HepG2 (cell line): ENCODE measurements around the gene EPX. TPM values are rescaled to one million over a fixed set of nuclear protein-coding genes. Genes with fewer than 3 reads are reported as not detected.

Experiments
- ATAC-seq: fragments of 200-7000 bp; cut with Tn5 transposase; 3 replicates; pipeline ENCODE4 v1.9.1; 2020; ENCODE audit warnings: mild to moderate bottlenecking, moderate library complexity
- BruUV-seq: library from RNA; stranded (reverse); fragments of 400-500 nt; replicated peaks from 2 replicates; lab custom pipeline; 2021; lab: Mats Ljungman, UMichigan
- CTCF ChIA-PET: fragments of 300-600 bp; formaldehyde crosslinking; extraction: SDS; loops from one replicate; lab custom pipeline; 2021; ENCODE audit warnings: low total read pairs, inconsistent platforms, low intra/inter-chr PET ratio; lab: Yijun Ruan, JAX
- POLR2A ChIA-PET: fragments of 350-600 bp; sonication (Branson Sonifier 250); formaldehyde crosslinking; loops from one replicate; lab custom pipeline; 2020; ENCODE audit warnings: antibody characterized with exemption, inconsistent platforms; lab: Yijun Ruan, JAX
- DNase-seq: peaks from one replicate; pipeline ENCODE4 v3.0.0-alpha.2; 2015; ENCODE audit warnings: low spot score
- FAIRE-seq: peaks from 3 replicates; lab custom pipeline; 2011; peaks lifted over from hg19 to GRCh38; lab: Jason Lieb, UNC
- H2AFZ ChIP-seq: one replicate; pipeline ENCODE4 v1.6.1; 2011; ENCODE audit warnings: low read length, inconsistent platforms
- H3K27ac ChIP-seq: fragments of 300-600 bp; 3 replicates; pipeline ENCODE4 v1.8.0; 2011; ENCODE audit warnings: mixed run types, mild to moderate bottlenecking, mixed read lengths, low read length, inconsistent platforms; ENCODE audit not compliant: insufficient read depth; ENCODE audit errors: extremely low read length
- H3K27me3 ChIP-seq, 2 experiments: fragments of 200-600 bp in 1 of 2; 2 replicates in 1 of 2; 3 replicates in 1 of 2; pipeline versions ENCODE4 v1.6.0 to v1.8.0; 2011; ENCODE audit warnings: low read length in 2 of 2, mild to moderate bottlenecking in 2 of 2, moderate library complexity in 2 of 2, inconsistent platforms in 1 of 2; ENCODE audit not compliant: insufficient read depth in 2 of 2, control insufficient read depth in 1 of 2
- H3K36me3 ChIP-seq, 2 experiments: fragments of 200-600 bp in 1 of 2; replicated peaks in 1 of 2; 2 replicates in 1 of 2; 3 replicates in 1 of 2; pipeline versions ENCODE4 v1.5.1 to v1.8.0; 2011; ENCODE audit warnings: low read length in 2 of 2, inconsistent platforms in 1 of 2; ENCODE audit not compliant: insufficient read depth in 2 of 2, control insufficient read depth in 1 of 2
- H3K4me1 ChIP-seq: 2 replicates; pipeline ENCODE4 v1.5.1; 2012; ENCODE audit warnings: low read length, inconsistent platforms; ENCODE audit not compliant: insufficient read depth
- H3K4me2 ChIP-seq: 2 replicates; pipeline ENCODE4 v1.6.0; 2011; ENCODE audit warnings: low read depth, low read length, inconsistent platforms
- H3K4me3 ChIP-seq, 3 experiments: fragments of 200-600 bp in 1 of 3; sonication (generic), shearing (Covaris generic) in 1 of 3; replicated peaks in 1 of 3; 2 replicates each; pipeline ENCODE4 v1.5.1; 2011 to 2016; ENCODE audit warnings: low read length in 3 of 3, inconsistent platforms in 2 of 3, low read depth in 2 of 3, mild to moderate bottlenecking in 2 of 3, control low read depth in 1 of 3, mixed read lengths in 1 of 3; ENCODE audit not compliant: insufficient read depth in 1 of 3
- H3K79me2 ChIP-seq: one replicate; pipeline ENCODE4 v1.6.1; 2011; ENCODE audit warnings: low read length, inconsistent platforms; ENCODE audit not compliant: insufficient read depth
- H3K9ac ChIP-seq: 2 replicates; pipeline ENCODE4 v1.6.0; 2011; ENCODE audit warnings: mild to moderate bottlenecking, low read depth, low read length, inconsistent platforms; ENCODE audit not compliant: insufficient read depth
- H3K9me3 ChIP-seq: 2 replicates; pipeline ENCODE4 v1.5.1; 2012; ENCODE audit warnings: mild to moderate bottlenecking, low read length
- H4K20me1 ChIP-seq: 2 replicates; pipeline ENCODE4 v1.6.0; 2011; ENCODE audit warnings: inconsistent platforms, mild to moderate bottlenecking, low read length, moderate library complexity; ENCODE audit not compliant: insufficient read depth
- ATAD3A ChIP-seq: sonication (generic); formaldehyde crosslinking; IDR thresholded peaks from 2 replicates; pipeline ENCODE4 v1.4.0; 2020; ENCODE audit warnings: missing genetic modification reagents
- CEBPZ ChIP-seq: IDR thresholded peaks from 2 replicates; pipeline ENCODE4 v1.6.1; 2012; ENCODE audit warnings: low read length, improper control_type of control experiment
- FOXO1 ChIP-seq: sonication (generic); formaldehyde crosslinking; IDR thresholded peaks from 2 replicates; pipeline ENCODE4 v1.4.0; 2020; ENCODE audit warnings: missing genetic modification reagents
- HES4 ChIP-seq: sonication (generic); formaldehyde crosslinking; IDR thresholded peaks from 2 replicates; pipeline ENCODE4 v1.9.0; 2021; ENCODE audit warnings: mild to moderate bottlenecking, missing genetic modification reagents, borderline replicate concordance
- MED1 ChIP-seq: sonication (generic); formaldehyde crosslinking; IDR thresholded peaks from 2 replicates; pipeline ENCODE4 v1.4.0; 2020; ENCODE audit warnings: missing genetic modification reagents
- MYC ChIP-seq: sonication (generic); formaldehyde crosslinking; IDR thresholded peaks from 2 replicates; pipeline ENCODE4 v1.9.0; 2021; ENCODE audit warnings: missing genetic modification reagents, borderline replicate concordance
- TARDBP ChIP-seq: sonication (generic); formaldehyde crosslinking; IDR thresholded peaks from 2 replicates; pipeline ENCODE4 v1.8.0; 2022; ENCODE audit warnings: mild to moderate bottlenecking, missing genetic modification reagents
- WIZ ChIP-seq: sonication (generic); formaldehyde crosslinking; IDR thresholded peaks from 2 replicates; pipeline ENCODE4 v1.5.1; 2020; ENCODE audit warnings: mild to moderate bottlenecking, missing genetic modification reagents
- ZBED4 ChIP-seq: sonication (generic); formaldehyde crosslinking; IDR thresholded peaks from 2 replicates; pipeline ENCODE4 v1.4.0; 2020; ENCODE audit warnings: missing genetic modification reagents, borderline replicate concordance
- ZBTB10 ChIP-seq: sonication (generic); formaldehyde crosslinking; IDR thresholded peaks from 2 replicates; pipeline ENCODE4 v1.4.0; 2020; ENCODE audit warnings: missing genetic modification reagents, borderline replicate concordance
- ZGPAT ChIP-seq: IDR thresholded peaks from 2 replicates; pipeline ENCODE4 v1.6.1; 2016; ENCODE audit warnings: mild to moderate bottlenecking
- ZNF484 ChIP-seq: sonication (generic); formaldehyde crosslinking; IDR thresholded peaks from 2 replicates; pipeline ENCODE4 v1.5.1; 2020; ENCODE audit warnings: mild to moderate bottlenecking, low read depth, missing genetic modification reagents, borderline replicate concordance
- ZNF709 ChIP-seq: sonication (generic); formaldehyde crosslinking; IDR thresholded peaks from 2 replicates; pipeline ENCODE4 v1.5.0; 2020; ENCODE audit warnings: mild to moderate bottlenecking, missing genetic modification reagents
- ZNF772 ChIP-seq: sonication (generic); formaldehyde crosslinking; IDR thresholded peaks from 2 replicates; pipeline ENCODE4 v1.5.0; 2020; ENCODE audit warnings: mild to moderate bottlenecking, missing genetic modification reagents
- WGBS: methylation state at CpG from one replicate; pipeline ENCODE4 v1.1.6; 2017; ENCODE audit warnings: low lambda C conversion rate; 5-methylcytosine and 5-hydroxymethylcytosine counted together
- in situ Hi-C: cut with HindIII; loops from 2 replicates; pipeline ENCODE4 v1.10.0; 2017; ENCODE audit warnings: low pct_unique_long_range_greater_than_20kb; ENCODE audit not compliant: extremely low pct_ligation_motif_present
- intact Hi-C: fragments of 100-400 bp; cut with micrococcal nuclease; formaldehyde crosslinking; loops from one replicate; pipeline ENCODE4 v1.10.0; 2022; ENCODE audit not compliant: unreplicated experiment
- polyA plus RNA-seq, 8 experiments: library from polyadenylated mRNA; depleted of rRNA in 3 of 8; stranded (reverse) in 7 of 8; unstranded in 1 of 8; fragments of >200 nt; fragmentation: Illumina TruSeq in 4 of 8; extraction: Trizol in 4 of 8; gene quantifications; 2 replicates each; pipeline versions ENCODE4 v1.2.1 to v1.2.3, GENCODE V29; 2011 to 2016; ENCODE audit warnings: low read depth in 4 of 8, missing spikeins in 1 of 8, mixed read lengths in 1 of 8; ENCODE audit not compliant: insufficient read depth in 1 of 8
- total RNA-seq, 5 experiments: library from RNA; depleted of rRNA; stranded (reverse); fragments of >200 nt; fragmentation: Illumina TruSeq; extraction: Trizol; gene quantifications; 2 replicates each; pipeline ENCODE4 v1.2.3, GENCODE V29; 2016; ENCODE audit warnings: low read depth in 1 of 5

The EPX gene
- total and polyA plus RNA-seq, 2 of the 13 experiments (the other 11 are each of a cell fraction or from before 2014, with no cell fraction given): not detected

GRCh38 chr17:58233543-58233942 is 41.0 kb downstream of the EPX start:
- no peaks in the 10 kb centered on the region for H3K36me3 ChIP-seq
- FAIRE-seq: no peak
- no peak for ATAC-seq
- no peak overlapping the region for H3K4me3 ChIP-seq
- in situ Hi-C loops (no loop called here), intact Hi-C loops (no loop called here)
- WGBS: 32% methylated on average over 3 of the region's 3 CpGs
- DNase-seq: no peak
- ChIA-PET CTCF (no interaction called here), POLR2A (no interaction called here)
- peaks cover 1 to 46% of the 10 kb centered on the region in 2 experiments for H3K27me3 ChIP-seq
- H3K9me3 ChIP-seq: no peaks in the 10 kb centered on the region
- no peak overlapping the region for H2AFZ ChIP-seq
- no peak overlapping the region for H3K4me2 ChIP-seq
- H3K4me1 ChIP-seq: no peaks in the 10 kb centered on the region
- BruUV-seq: no TSS peak
- H4K20me1 ChIP-seq: no peaks in the 10 kb centered on the region
- H3K79me2 ChIP-seq: no peaks in the 10 kb centered on the region
- H3K9ac ChIP-seq: no peak overlapping the region
- no peak overlapping the region for H3K27ac ChIP-seq
- TF ChIP-seq ZBED4 (CRISPR knock-in tag) (no peak), ZGPAT (no peak), FOXO1 (no peak), HES4 (no peak), MYC (CRISPR knock-in tag) (no peak), MED1 (no peak), TARDBP (CRISPR knock-in tag) (no peak), ZBTB10 (CRISPR knock-in tag) (no peak), ATAD3A (CRISPR knock-in tag) (no peak), ZNF772 (CRISPR knock-in tag) (no peak), CEBPZ (no peak), ZNF709 (CRISPR knock-in tag) (no peak), ZNF484 (CRISPR knock-in tag) (no peak), WIZ (no peak)
